H1 (cell line): ENCODE measurements around the gene EFCAB8. TPM values are rescaled to one million over a fixed set of nuclear protein-coding genes. Genes with fewer than 3 reads are reported as not detected.

Source experiments
- CTCF ChIA-PET: fragments of 300-600 bp; sonication (Branson Sonifier 250); formaldehyde crosslinking; loops from one replicate; lab custom pipeline; 2021; ENCODE audit not compliant: partially characterized antibody; lab: Charles Lee
- POLR2A ChIA-PET: fragments of 300-600 bp; sonication (Branson Sonifier 250); formaldehyde crosslinking; loops from one replicate; lab custom pipeline; 2021; ENCODE audit warnings: inconsistent platforms; ENCODE audit not compliant: partially characterized antibody; lab: Charles Lee
- DNase-seq, 2 experiments: peaks; one replicate each; pipeline versions ENCODE4 v3.0.0 to v3.0.0-alpha.2; 2010 to 2022; ENCODE audit warnings: low spot score in 2 of 2, low read depth in 1 of 2, mixed read lengths in 1 of 2
- FAIRE-seq: peaks from 2 replicates; lab custom pipeline; 2011; peaks lifted over from hg19 to GRCh38; lab: Jason Lieb, UNC
- H2AFZ ChIP-seq: 2 replicates; pipeline ENCODE4 v1.8.1; 2012; ENCODE audit warnings: low read length, inconsistent platforms
- H2AK5ac ChIP-seq: 2 replicates; pipeline ENCODE4 v1.6.1; 2013; ENCODE audit warnings: low read depth, low read length
- H2BK120ac ChIP-seq: replicated peaks from 2 replicates; pipeline ENCODE3; 2013; ENCODE audit warnings: low read depth, low read length, inconsistent platforms
- H2BK12ac ChIP-seq: 2 replicates; pipeline ENCODE4 v1.6.1; 2013; ENCODE audit warnings: low read depth, low read length
- H2BK15ac ChIP-seq: 2 replicates; pipeline ENCODE4 v1.6.1; 2013; ENCODE audit warnings: low read length
- H2BK20ac ChIP-seq: 2 replicates; pipeline ENCODE4 v1.6.1; 2013; ENCODE audit warnings: low read length
- H2BK5ac ChIP-seq: 2 replicates; pipeline ENCODE4 v1.6.1; 2013; ENCODE audit warnings: low read depth, low read length
- H3K14ac ChIP-seq: 2 replicates; pipeline ENCODE4 v1.6.1; 2013; ENCODE audit warnings: inconsistent platforms; ENCODE audit not compliant: insufficient read length
- H3K18ac ChIP-seq: 2 replicates; pipeline ENCODE4 v1.6.1; 2013; ENCODE audit warnings: low read length; ENCODE audit errors: extremely low read depth
- H3K23ac ChIP-seq: 2 replicates; pipeline ENCODE4 v1.6.1; 2013; ENCODE audit warnings: inconsistent platforms; ENCODE audit not compliant: insufficient read length
- H3K23me2 ChIP-seq: 2 replicates; pipeline ENCODE4 v1.6.1; 2013; ENCODE audit warnings: low read depth, low read length
- H3K27ac ChIP-seq: 2 replicates; pipeline ENCODE4 v1.6.1; 2011; ENCODE audit warnings: low read depth, low read length, inconsistent platforms
- H3K27me3 ChIP-seq, 4 experiments: replicated peaks in 1 of 4; 1 replicate in 1 of 4; 2 replicates in 3 of 4; pipeline versions ENCODE4 v1.6.1 to v1.8.1; 2011 to 2013; ENCODE audit warnings: low read length in 3 of 4, mild to moderate bottlenecking in 3 of 4, inconsistent platforms in 2 of 4, mixed read lengths in 2 of 4, moderate library complexity in 1 of 4; ENCODE audit not compliant: control insufficient read depth in 3 of 4, insufficient read depth in 3 of 4; ENCODE audit errors: extremely low read depth in 1 of 4
- H3K36me3 ChIP-seq, 4 experiments: 2 replicates each; pipeline versions ENCODE4 v1.6.1 to v1.8.1; 2011 to 2013; ENCODE audit warnings: mild to moderate bottlenecking in 4 of 4, low read length in 3 of 4, moderate library complexity in 2 of 4, control low read depth in 1 of 4, inconsistent platforms in 1 of 4; ENCODE audit not compliant: insufficient read depth in 4 of 4, control insufficient read depth in 2 of 4
- H3K4ac ChIP-seq: replicated peaks from 2 replicates; pipeline ENCODE3; 2013; ENCODE audit warnings: low read length, low read depth, mixed read lengths, inconsistent platforms; ENCODE audit not compliant: insufficient read length
- H3K4me1 ChIP-seq, 4 experiments: replicated peaks in 1 of 4; 1 replicate in 1 of 4; 2 replicates in 3 of 4; pipeline versions ENCODE4 v1.6.1 to v1.8.1; 2011 to 2013; ENCODE audit warnings: low read length in 3 of 4, inconsistent platforms in 2 of 4, mixed read lengths in 1 of 4; ENCODE audit not compliant: insufficient read depth in 4 of 4, control insufficient read depth in 3 of 4
- H3K4me2 ChIP-seq, 2 experiments: 2 replicates each; pipeline versions ENCODE4 v1.6.1 to v1.8.1; 2011 to 2013; ENCODE audit warnings: low read depth in 2 of 2, low read length in 2 of 2, control low read depth in 1 of 2, inconsistent platforms in 1 of 2, mild to moderate bottlenecking in 1 of 2; ENCODE audit not compliant: insufficient read depth in 1 of 2
- H3K4me3 ChIP-seq, 4 experiments: fragments of 200-600, 300-600 bp in 1 of 4; sonication (generic), shearing (Covaris generic), sonication (Bioruptor Twin) in 1 of 4; 2 replicates each; pipeline versions ENCODE4 v1.5.1 to v1.8.1; 2011 to 2016; ENCODE audit warnings: low read length in 4 of 4, low read depth in 3 of 4, control low read depth in 2 of 4, inconsistent platforms in 2 of 4, mild to moderate bottlenecking in 2 of 4, mixed read lengths in 1 of 4, moderate library complexity in 1 of 4; ENCODE audit not compliant: insufficient read depth in 2 of 4; ENCODE audit errors: extremely low read depth in 1 of 4
- H3K56ac ChIP-seq: replicated peaks from 2 replicates; pipeline ENCODE3; 2013; ENCODE audit warnings: low read depth, mild to moderate bottlenecking, mixed read lengths, low read length, inconsistent platforms; ENCODE audit not compliant: insufficient read length
- H3K79me1 ChIP-seq: 2 replicates; pipeline ENCODE4 v1.6.1; 2013; ENCODE audit warnings: low read depth, low read length, control low read depth
- H3K79me2 ChIP-seq, 2 experiments: 2 replicates each; pipeline versions ENCODE4 v1.6.1 to v1.8.1; 2012 to 2013; ENCODE audit warnings: low read length in 2 of 2, mild to moderate bottlenecking in 2 of 2, inconsistent platforms in 1 of 2; ENCODE audit not compliant: insufficient read depth in 2 of 2, control insufficient read depth in 1 of 2
- H3K9ac ChIP-seq, 4 experiments: replicated peaks in 1 of 4; 1 replicate in 1 of 4; 2 replicates in 3 of 4; pipeline versions ENCODE4 v1.6.1 to v1.8.1; 2011 to 2013; ENCODE audit warnings: low read depth in 3 of 4, low read length in 3 of 4, control low read depth in 2 of 4, mild to moderate bottlenecking in 2 of 4, moderate library complexity in 2 of 4, inconsistent platforms in 1 of 4; ENCODE audit errors: extremely low read depth in 1 of 4
- H3K9me3 ChIP-seq, 2 experiments: 2 replicates each; pipeline versions ENCODE4 v1.6.1 to v1.8.1; 2012 to 2013; ENCODE audit warnings: mild to moderate bottlenecking in 2 of 2, moderate library complexity in 2 of 2, control low read depth in 1 of 2, inconsistent platforms in 1 of 2, low read depth in 1 of 2, low read length in 1 of 2, mixed read lengths in 1 of 2; ENCODE audit not compliant: insufficient read depth in 2 of 2
- H4K20me1 ChIP-seq, 2 experiments: replicated peaks in 1 of 2; 2 replicates each; pipeline versions ENCODE3 to v1.8.1; 2011 to 2013; ENCODE audit warnings: inconsistent platforms in 2 of 2, low read length in 2 of 2, mild to moderate bottlenecking in 1 of 2; ENCODE audit not compliant: insufficient read depth in 2 of 2, control insufficient read depth in 1 of 2
- H4K5ac ChIP-seq: 2 replicates; pipeline ENCODE4 v1.6.1; 2013; ENCODE audit warnings: low read length, low read depth, mixed read lengths, inconsistent platforms; ENCODE audit not compliant: insufficient read length
- H4K8ac ChIP-seq: 2 replicates; pipeline ENCODE4 v1.8.0; 2013; ENCODE audit warnings: mild to moderate bottlenecking, moderate library complexity, low read length, inconsistent platforms; ENCODE audit not compliant: insufficient read depth; ENCODE audit errors: extremely low read depth
- H4K91ac ChIP-seq: replicated peaks from 2 replicates; pipeline ENCODE3; 2013; ENCODE audit warnings: low read length, mixed read lengths, inconsistent platforms; ENCODE audit not compliant: insufficient read length
- ASH2L ChIP-seq: fragments of 200-600, 300-600 bp; sonication (generic); IDR thresholded peaks from one replicate; pipeline ENCODE4 v1.7.1; 2017; ENCODE audit warnings: low read length
- BACH1 ChIP-seq: IDR thresholded peaks from 2 replicates; pipeline ENCODE4 v1.6.1; 2012; ENCODE audit warnings: low read length, improper control_type of control experiment
- CEBPB ChIP-seq: IDR thresholded peaks from 2 replicates; pipeline ENCODE4 v1.6.1; 2012; ENCODE audit warnings: low read depth, low read length
- EZH2 ChIP-seq: fragments of 200-600 bp; sonication (generic); IDR thresholded peaks from 2 replicates; pipeline ENCODE4 v1.7.1; 2012; ENCODE audit warnings: low read depth, mild to moderate bottlenecking, moderate library complexity, low read length, inconsistent platforms; ENCODE audit not compliant: severe bottlenecking
- HDAC2 ChIP-seq, 2 experiments: fragments of 300-600 bp in 1 of 2; sonication (generic) in 1 of 2; IDR thresholded peaks; 2 replicates each; pipeline ENCODE4 v1.6.1; 2011 to 2012; ENCODE audit warnings: low read depth in 2 of 2, low read length in 2 of 2, mild to moderate bottlenecking in 2 of 2, moderate library complexity in 2 of 2, borderline replicate concordance in 1 of 2, inconsistent platforms in 1 of 2
- KDM1A ChIP-seq: fragments of 200-600, 300-600 bp; sonication (generic); IDR thresholded peaks from 2 replicates; pipeline ENCODE4 v1.7.1; 2016; ENCODE audit warnings: mild to moderate bottlenecking, low read length, borderline replicate concordance
- KDM5A ChIP-seq: fragments of 200-600 bp; IDR thresholded peaks from 2 replicates; pipeline ENCODE4 v1.7.1; 2012; ENCODE audit warnings: mild to moderate bottlenecking, low read length, inconsistent platforms, mixed read lengths
- RNF2 ChIP-seq: fragments of 200-900, 300-1000 bp; sonication (generic); IDR thresholded peaks from 2 replicates; pipeline ENCODE4 v1.7.1; 2016; ENCODE audit warnings: borderline replicate concordance, low read depth, mild to moderate bottlenecking, antibody characterized with exemption, low read length; ENCODE audit not compliant: poor library complexity, severe bottlenecking; ENCODE audit errors: missing control alignments
- RXRA ChIP-seq: IDR thresholded peaks from 2 replicates; pipeline ENCODE4 v1.6.1; 2011; ENCODE audit warnings: low read depth, mild to moderate bottlenecking, low read length, moderate library complexity; ENCODE audit not compliant: insufficient read depth
- SAP30 ChIP-seq: fragments of 300-600 bp; sonication (generic); IDR thresholded peaks from 2 replicates; pipeline ENCODE4 v1.7.1; 2012; ENCODE audit warnings: low read length, moderate library complexity, mild to moderate bottlenecking, inconsistent platforms; ENCODE audit not compliant: insufficient read depth, insufficient replicate concordance
- SP2 ChIP-seq: IDR thresholded peaks from 2 replicates; pipeline ENCODE4 v1.6.1; 2012; ENCODE audit warnings: mild to moderate bottlenecking, low read length, inconsistent platforms
- WGBS, 2 experiments: shearing (Covaris generic) in 1 of 2; methylation state at CpG; one replicate each; pipeline versions ENCODE4 v1.1.6 to v1.1.7; 2013 to 2015; ENCODE audit warnings: low lambda C conversion rate in 2 of 2, mixed read lengths in 2 of 2, inconsistent platforms in 1 of 2, low coverage in 1 of 2, missing lambda C conversion rate in 1 of 2; ENCODE audit not compliant: insufficient replicate concordance in 2 of 2, insufficient coverage in 1 of 2, insufficient read length in 1 of 2; ENCODE audit errors: extremely low coverage in 1 of 2, missing lambda C conversion rate in 1 of 2; 5-methylcytosine and 5-hydroxymethylcytosine counted together
- polyA plus RNA-seq, 7 experiments: library from polyadenylated mRNA; depleted of rRNA in 3 of 7; stranded (reverse) in 5 of 7; unstranded in 2 of 7; fragments of >200 nt in 5 of 7; fragments of 200-250 nt in 2 of 7; gene quantifications; 1 replicate in 5 of 7; 2 replicates in 1 of 7; 4 replicates in 1 of 7; pipeline versions ENCODE4 v1.2.1 to v1.2.3, GENCODE V29; 2011 to 2013; ENCODE audit warnings: missing spikeins in 2 of 7, mixed read lengths in 2 of 7
- total RNA-seq: library from RNA; stranded (reverse); fragmentation: NEBNext Ultra II Directional; extraction: Animal tissue kit (Norgen Biotek cat#: 25700); gene quantifications from 2 replicates; pipeline ENCODE4 v1.2.1, GENCODE V29; 2021

Gene EFCAB8
- total and polyA plus RNA-seq, 2 of the 8 experiments (the other 6 are each of a cell fraction or from before 2014, with no cell fraction given), result 0.06 to 0.20 TPM

- no peak overlapping the region for H3K27ac ChIP-seq
- H3K9ac ChIP-seq, result no peak overlapping the region
- no peaks in the 10 kb centered on the region for H3K23me2 ChIP-seq
- no peak overlapping the region for H4K91ac ChIP-seq
- H3K4ac ChIP-seq, result no peak overlapping the region
- no peak overlapping the region for H3K4me3 ChIP-seq
- H3K79me1 ChIP-seq, result peaks cover 7% of the 10 kb centered on the region
- TF ChIP-seq CEBPB, result no peak
- TF ChIP-seq HDAC2 (IDR thresholded peaks at IDR 0.05; ENCODE audit: borderline replicate concordance in 1 of 2, low read depth in 2 of 2, low read length in 2 of 2), result no peak
- no peak for TF ChIP-seq BACH1
- no peak for TF ChIP-seq ASH2L
- no peak for TF ChIP-seq SP2
- TF ChIP-seq RXRA, result no peak
- TF ChIP-seq RNF2, result no peak
- no peak for TF ChIP-seq KDM5A
- TF ChIP-seq SAP30, result no peak
- TF ChIP-seq KDM1A, result no peak
- no peak for TF ChIP-seq EZH2
- no peak overlapping the region for H2AFZ ChIP-seq
- no peak overlapping the region for H3K56ac ChIP-seq
- no peak overlapping the region for H2BK5ac ChIP-seq
- CTCF ChIA-PET, result interaction anchor here (1.1 to 1.4 kb wide), 4 partner anchors 47 to 163 kb away, joined by 3 to 7 read pairs (median 4); partner anchors contain the start of gene C20orf203
- DNase-seq, result no peak
- no peak overlapping the region for H4K5ac ChIP-seq
- no peak overlapping the region for H3K18ac ChIP-seq
- H3K4me2 ChIP-seq, result no peak overlapping the region
- H4K20me1 ChIP-seq, result peaks cover under 1 to 5% of the 10 kb centered on the region in 2 experiments
- H2BK15ac ChIP-seq, result no peak overlapping the region
- H3K14ac ChIP-seq, result no peak overlapping the region
- peaks cover 0 to 25% of the 10 kb centered on the region in 2 experiments; a peak in 2 of 4 replicates for H3K79me2 ChIP-seq
- no peak overlapping the region for H2BK12ac ChIP-seq
- H4K8ac ChIP-seq, result no peak overlapping the region
- FAIRE-seq, result no peak
- H3K4me1 ChIP-seq, result no peaks in the 10 kb centered on the region
- 45% methylated on average over 1 of the region's 1 CpG; no CpG with 5 or more reads in 1 of the 2 experiments for WGBS, 2 experiments
- POLR2A ChIA-PET, result interaction anchor here (0.7 kb wide), 1 partner anchor 35 kb away, joined by 3 read pairs; no protein-coding TSS in a partner anchor
- H2BK120ac ChIP-seq, result no peak overlapping the region
- peaks cover 28 to 74% (median 54%) of the 10 kb centered on the region in 4 experiments for H3K36me3 ChIP-seq
- H2AK5ac ChIP-seq, result no peak overlapping the region
- no peak overlapping the region for H3K23ac ChIP-seq
- H3K9me3 ChIP-seq, result no peaks in the 10 kb centered on the region
- H2BK20ac ChIP-seq, result no peak overlapping the region
- no peaks in the 10 kb centered on the region for H3K27me3 ChIP-seq
These were observed 21.6 kb upstream of the EFCAB8 start for GRCh38 chr20:32837157-32837556.
